Measurements from ENCODE around the gene KIAA1328.

KIAA1328 gene

GRCh38 chr18:37259711-37260110, 430.8 kb downstream of the KIAA1328 start:
- TF ChIP-seq CTCF (conservative IDR thresholded peaks at IDR 0.05), result no peak
- no peak for TF ChIP-seq ZFX (IDR thresholded peaks at IDR 0.05)
- H3K27ac ChIP-seq, result no peak overlapping the region

- TF ChIP-seq ZFX (IDR thresholded peaks at IDR 0.05) (no peak), CTCF (conservative IDR thresholded peaks at IDR 0.05) (no peak)
- H3K27ac ChIP-seq, result no peak overlapping the region
Measured at GRCh38 chr18:37260367-37261093, 431.6 kb downstream of the KIAA1328 start.

- no peak overlapping the region for H3K27ac ChIP-seq
- no peak for TF ChIP-seq CTCF (conservative IDR thresholded peaks at IDR 0.05)
- TF ChIP-seq ZFX (IDR thresholded peaks at IDR 0.05), result no peak
Measured at GRCh38 chr18:37261246-37261840, 432.4 kb downstream of the KIAA1328 start.

- TF ChIP-seq CTCF (conservative IDR thresholded peaks at IDR 0.05), result no peak
- TF ChIP-seq ZFX (IDR thresholded peaks at IDR 0.05), result no peak
- no peak overlapping the region for H3K27ac ChIP-seq
Measured at GRCh38 chr18:37261988-37262387, 433.1 kb downstream of the KIAA1328 start.

GRCh38 chr18:37264956-37265355, 436.0 kb downstream of the KIAA1328 start:
- no peak overlapping the region for H3K27ac ChIP-seq
- TF ChIP-seq CTCF (conservative IDR thresholded peaks at IDR 0.05) (no peak), ZFX (IDR thresholded peaks at IDR 0.05) (no peak)

- TF ChIP-seq ZFX (IDR thresholded peaks at IDR 0.05), result no peak
- no peak for TF ChIP-seq CTCF (conservative IDR thresholded peaks at IDR 0.05)
- no peak overlapping the region for H3K27ac ChIP-seq
Measured at GRCh38 chr18:37265382-37265781, 436.5 kb downstream of the KIAA1328 start.

- TF ChIP-seq CTCF (conservative IDR thresholded peaks at IDR 0.05) (no peak; the same call in 1 of the 2 replicates), ZFX (IDR thresholded peaks at IDR 0.05) (no peak)
- no peak overlapping the region for H3K27ac ChIP-seq
Measured at GRCh38 chr18:37266290-37266689, 437.4 kb downstream of the KIAA1328 start.

All from C4-2B (cell line).